ENCODE measurements around the gene CRACDL.

CRACDL gene, protein sequence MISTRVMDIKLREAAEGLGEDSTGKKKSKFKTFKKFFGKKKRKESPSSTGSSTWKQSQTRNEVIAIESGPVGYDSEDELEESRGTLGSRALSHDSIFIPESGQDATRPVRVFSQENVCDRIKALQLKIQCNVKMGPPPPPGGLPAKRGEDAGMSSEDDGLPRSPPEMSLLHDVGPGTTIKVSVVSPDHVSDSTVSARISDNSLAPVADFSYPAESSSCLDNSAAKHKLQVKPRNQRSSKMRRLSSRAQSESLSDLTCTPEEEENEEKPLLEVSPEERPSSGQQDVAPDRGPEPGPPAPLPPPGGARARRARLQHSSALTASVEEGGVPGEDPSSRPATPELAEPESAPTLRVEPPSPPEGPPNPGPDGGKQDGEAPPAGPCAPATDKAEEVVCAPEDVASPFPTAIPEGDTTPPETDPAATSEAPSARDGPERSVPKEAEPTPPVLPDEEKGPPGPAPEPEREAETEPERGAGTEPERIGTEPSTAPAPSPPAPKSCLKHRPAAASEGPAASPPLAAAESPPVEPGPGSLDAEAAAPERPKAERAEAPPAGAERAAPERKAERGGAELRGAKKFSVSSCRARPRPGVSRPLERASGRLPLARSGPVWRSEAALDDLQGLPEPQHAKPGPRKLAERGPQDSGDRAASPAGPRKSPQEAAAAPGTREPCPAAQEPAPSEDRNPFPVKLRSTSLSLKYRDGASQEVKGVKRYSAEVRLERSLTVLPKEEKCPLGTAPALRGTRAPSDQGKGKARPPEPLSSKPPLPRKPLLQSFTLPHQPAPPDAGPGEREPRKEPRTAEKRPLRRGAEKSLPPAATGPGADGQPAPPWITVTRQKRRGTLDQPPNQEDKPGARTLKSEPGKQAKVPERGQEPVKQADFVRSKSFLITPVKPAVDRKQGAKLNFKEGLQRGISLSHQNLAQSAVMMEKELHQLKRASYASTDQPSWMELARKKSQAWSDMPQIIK

DNA sequence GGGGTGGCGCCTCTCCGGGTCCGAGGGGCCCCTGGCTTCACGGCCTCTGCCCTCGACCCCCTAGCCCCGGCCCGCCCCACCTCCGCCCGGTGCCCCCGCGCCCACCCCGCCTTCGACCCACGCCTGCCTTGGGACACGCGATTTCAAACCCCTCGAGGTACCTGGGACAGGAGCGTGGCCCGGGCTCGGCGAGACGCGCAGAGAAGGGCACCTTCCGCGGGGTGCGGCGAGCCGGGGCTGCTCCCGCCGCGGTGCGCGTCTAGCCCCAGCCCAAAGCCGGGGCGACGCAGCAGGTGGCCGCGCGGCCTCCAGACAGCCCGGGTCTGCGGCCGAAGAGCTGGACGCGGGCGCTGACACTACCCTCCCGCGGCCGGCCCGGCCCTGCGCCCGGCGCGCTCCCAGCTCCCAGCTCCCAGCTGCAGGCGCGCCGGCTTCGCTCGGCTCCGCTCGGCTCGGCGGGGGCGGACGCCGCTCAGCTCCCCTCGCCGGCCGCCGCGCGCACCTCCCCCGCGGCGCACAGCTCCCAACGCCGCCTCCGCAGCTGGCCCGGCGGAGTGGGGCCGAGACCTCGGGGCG, at the start of gene CRACDL:
TSS of gene CRACDL (minus strand) at position 449 of the 576 bp plus-strand sequence. CDS start 89,425 bp downstream, outside the sequence.
- TF ChIP-seq, protein P1, sequence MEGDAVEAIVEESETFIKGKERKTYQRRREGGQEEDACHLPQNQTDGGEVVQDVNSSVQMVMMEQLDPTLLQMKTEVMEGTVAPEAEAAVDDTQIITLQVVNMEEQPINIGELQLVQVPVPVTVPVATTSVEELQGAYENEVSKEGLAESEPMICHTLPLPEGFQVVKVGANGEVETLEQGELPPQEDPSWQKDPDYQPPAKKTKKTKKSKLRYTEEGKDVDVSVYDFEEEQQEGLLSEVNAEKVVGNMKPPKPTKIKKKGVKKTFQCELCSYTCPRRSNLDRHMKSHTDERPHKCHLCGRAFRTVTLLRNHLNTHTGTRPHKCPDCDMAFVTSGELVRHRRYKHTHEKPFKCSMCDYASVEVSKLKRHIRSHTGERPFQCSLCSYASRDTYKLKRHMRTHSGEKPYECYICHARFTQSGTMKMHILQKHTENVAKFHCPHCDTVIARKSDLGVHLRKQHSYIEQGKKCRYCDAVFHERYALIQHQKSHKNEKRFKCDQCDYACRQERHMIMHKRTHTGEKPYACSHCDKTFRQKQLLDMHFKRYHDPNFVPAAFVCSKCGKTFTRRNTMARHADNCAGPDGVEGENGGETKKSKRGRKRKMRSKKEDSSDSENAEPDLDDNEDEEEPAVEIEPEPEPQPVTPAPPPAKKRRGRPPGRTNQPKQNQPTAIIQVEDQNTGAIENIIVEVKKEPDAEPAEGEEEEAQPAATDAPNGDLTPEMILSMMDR (IDR thresholded peaks at IDR 0.05; ENCODE audit: low read depth, low read length, missing control alignments), result no peak
- in situ Hi-C loops (cut with HindIII; ENCODE audit: low sequenced_read_pairs), result no loop called here
- no peak for DNase-seq (ENCODE audit: low read depth)
- peak within 1 kb of the TSS; percentile 26 for H3K4me3 ChIP-seq (ENCODE audit: low read depth, low read length)

GRCh38 chr2:98975611-98976010, 39.6 kb upstream of the CRACDL start:
- H3K4me3 ChIP-seq (ENCODE audit: low read depth, low read length), result no peak overlapping the region
- no peak for DNase-seq (ENCODE audit: low read depth)
- TF ChIP-seq, protein P1 (IDR thresholded peaks at IDR 0.05; ENCODE audit: low read depth, low read length, missing control alignments), result no peak
- in situ Hi-C loops (cut with HindIII; ENCODE audit: low sequenced_read_pairs), result no loop called here

- H3K4me3 ChIP-seq (ENCODE audit: low read depth, low read length), result no peak overlapping the region
- no peak for DNase-seq (ENCODE audit: low read depth)
- TF ChIP-seq, protein P1 (IDR thresholded peaks at IDR 0.05; ENCODE audit: low read depth, low read length, missing control alignments), result no peak
- in situ Hi-C loops (cut with HindIII; ENCODE audit: low sequenced_read_pairs), result no loop called here
These were observed 36.6 kb upstream of the CRACDL start for GRCh38 chr2:98972582-98973167.

- H3K4me3 ChIP-seq (ENCODE audit: low read depth, low read length), result no peak overlapping the region
- TF ChIP-seq, protein P1 (IDR thresholded peaks at IDR 0.05; ENCODE audit: low read depth, low read length, missing control alignments), result no peak
- DNase-seq (ENCODE audit: low read depth), result no peak
- in situ Hi-C loops (cut with HindIII; ENCODE audit: low sequenced_read_pairs), result no loop called here
These were observed 23.9 kb upstream of the CRACDL start for GRCh38 chr2:98959810-98960507.

DNA sequence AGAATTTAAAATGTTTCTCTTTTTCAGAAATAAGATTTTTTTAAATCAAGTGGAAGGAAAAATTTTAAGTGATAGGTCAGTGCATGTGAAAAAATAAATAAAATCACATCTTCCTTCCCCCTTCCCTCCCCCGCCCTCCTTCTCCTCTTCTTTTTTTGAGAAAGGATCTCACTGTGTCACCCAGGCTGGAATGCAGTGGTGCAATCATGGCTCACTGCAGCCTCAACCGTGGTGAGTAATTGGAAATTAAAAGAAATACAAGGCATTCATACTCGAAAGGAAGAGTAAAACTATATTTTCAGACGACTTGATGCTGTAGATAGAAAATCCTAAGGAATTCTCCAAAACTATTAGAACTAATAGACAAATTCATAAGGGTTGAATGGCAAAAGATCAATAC, 16.9 kb upstream of the CRACDL start:
- H3K4me3 ChIP-seq (ENCODE audit: low read depth, low read length), result no peak overlapping the region
- TF ChIP-seq, protein P1 (IDR thresholded peaks at IDR 0.05; ENCODE audit: low read depth, low read length, missing control alignments), result no peak
- no peak for DNase-seq (ENCODE audit: low read depth)
- in situ Hi-C loops (cut with HindIII; ENCODE audit: low sequenced_read_pairs), result no loop called here

Measured in astrocyte of the cerebellum (primary cell).